Umbilical cord (tissue), 2 donors: ENCODE results near the gene PTCD1. TPM values are rescaled to one million over a fixed set of nuclear protein-coding genes. Genes with fewer than 3 reads are reported as not detected.
A peak's percentile ranks its signal among the peaks of the same experiment; 100 is the strongest.
"Not testable (repeated sequence)": the region's sequence is repeated elsewhere in the genome, so short reads cannot be mapped to it uniquely, and the experiment has no call there.

ENCODE experiments used
- DNase-seq: peaks from one replicate; pipeline ENCODE4 v3.0.0-alpha.2; 2015; ENCODE audit warnings: low spot score
- total RNA-seq: library from RNA; depleted of rRNA; stranded (reverse); fragments of >200 nt; gene quantifications from one replicate; pipeline ENCODE4 v1.2.3, GENCODE V29; 2014; ENCODE audit warnings: low replicate concordance; ENCODE audit not compliant: insufficient read depth

The PTCD1 gene
- total RNA-seq, 1 donor from 2014 or later: 9.6 TPM

- DNase-seq: no peak
Observed at GRCh38 chr7:99451936-99452335, 13.3 kb upstream of the PTCD1 start.

GRCh38 chr7:99449326-99449725 lies 10.7 kb upstream of the PTCD1 start:
- no peak for DNase-seq

DNA sequence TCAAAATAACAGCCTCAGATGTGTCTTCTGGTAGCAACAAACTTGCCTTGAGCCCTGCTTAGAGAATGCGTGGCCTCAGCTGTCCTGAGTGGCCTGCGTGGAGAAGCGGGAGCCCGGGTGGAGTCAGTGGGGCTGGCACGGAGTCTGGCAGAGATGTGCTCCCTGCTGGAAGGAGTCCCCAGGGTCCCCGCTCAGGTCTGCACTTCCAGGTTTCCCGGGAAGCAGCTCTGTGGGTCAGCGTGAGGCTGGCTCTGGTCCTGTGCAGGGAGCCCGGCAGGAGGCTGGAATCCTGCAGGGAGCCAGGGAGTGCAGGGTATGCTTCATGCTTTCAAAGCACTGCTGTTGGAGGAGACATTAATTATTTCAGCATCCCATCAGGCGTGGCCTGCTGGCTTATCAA lies 10.3 kb upstream of the PTCD1 start:
- DNase-seq: no peak

DNA sequence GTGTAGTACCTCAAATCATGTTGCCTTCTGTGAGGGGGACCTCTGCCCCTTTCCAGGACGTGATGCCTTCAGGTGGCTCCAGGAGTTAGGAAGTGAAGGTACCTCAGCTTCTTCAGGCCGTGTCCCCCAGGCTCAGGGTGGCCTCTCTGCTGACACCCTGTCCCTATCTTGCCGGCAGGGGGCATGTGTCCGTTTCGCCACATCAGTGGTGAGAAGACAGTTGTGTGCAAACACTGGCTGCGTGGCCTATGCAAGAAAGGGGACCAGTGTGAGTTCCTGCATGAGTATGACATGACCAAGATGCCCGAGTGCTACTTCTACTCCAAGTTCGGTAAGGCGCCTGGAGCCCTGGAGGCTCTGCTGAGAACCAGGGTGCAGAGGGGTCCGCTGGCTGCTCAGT lies 9.3 kb upstream of the PTCD1 start:
- DNase-seq: no peak

- no peak for DNase-seq
Observed at GRCh38 chr7:99446096-99446495, 7.5 kb upstream of the PTCD1 start.

GRCh38 chr7:99440195-99440594 lies 1.6 kb upstream of the PTCD1 start:
- DNase-seq: no peak

DNA sequence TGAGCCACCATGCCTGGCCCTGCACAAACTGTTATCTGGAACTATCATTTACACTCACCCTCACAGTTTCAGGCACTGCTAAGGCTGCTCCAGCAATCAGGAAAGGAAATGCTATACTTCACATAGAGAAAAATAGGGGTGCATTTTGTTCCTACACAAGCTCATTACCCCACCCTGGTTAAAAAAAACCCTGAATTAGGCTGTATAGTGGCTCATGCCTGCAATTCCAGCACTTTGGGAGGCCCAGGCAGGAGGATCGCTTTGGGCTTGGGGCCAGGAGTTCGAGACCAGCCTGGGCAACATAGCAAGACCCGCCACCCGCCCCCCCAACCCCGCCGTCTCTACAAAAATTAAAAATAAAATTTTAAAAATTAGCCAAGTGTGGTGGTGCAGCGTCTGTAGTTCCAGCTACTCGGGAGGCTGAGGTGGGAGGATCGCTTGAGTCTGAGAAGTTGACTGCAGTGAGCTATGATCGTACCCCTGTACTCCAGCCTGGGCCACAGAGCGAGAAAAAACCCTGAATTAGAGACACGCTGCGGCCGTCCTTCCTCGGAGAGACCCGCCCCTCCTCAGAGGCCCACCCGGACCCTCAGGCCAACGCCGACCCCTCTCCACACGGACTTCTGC lies 539 bp downstream of the PTCD1 start:
- DNase-seq: no peak

- DNase-seq: no peak
Observed at GRCh38 chr7:99433158-99433557, 5.4 kb downstream of the PTCD1 start.

- DNase-seq: not testable (repeated sequence)
Observed at GRCh38 chr7:99431756-99432540, 6.7 kb downstream of the PTCD1 start.

DNA sequence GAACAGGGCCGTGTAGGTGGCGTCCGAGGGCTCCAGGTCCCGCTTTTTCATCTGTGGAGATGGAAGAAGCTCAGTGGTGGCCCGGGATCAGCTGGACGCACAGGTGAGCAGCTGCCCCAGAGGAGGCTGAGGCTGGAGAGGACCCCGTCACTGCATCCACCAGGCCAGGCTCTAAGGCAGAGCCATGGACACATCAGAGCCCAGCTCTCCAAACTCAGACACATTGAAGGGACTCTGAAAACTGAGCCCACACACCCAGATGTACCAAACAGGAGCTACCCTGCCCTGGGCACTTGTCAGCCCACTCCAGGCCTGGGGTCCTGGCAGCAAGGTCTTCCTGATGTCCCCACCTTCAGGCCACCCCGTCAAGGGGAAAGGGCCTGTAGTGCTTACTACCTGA lies 8.8 kb downstream of the PTCD1 start:
- no peak for DNase-seq

- DNase-seq: no peak
Observed at GRCh38 chr7:99428972-99429566, 9.5 kb downstream of the PTCD1 start.

DNA sequence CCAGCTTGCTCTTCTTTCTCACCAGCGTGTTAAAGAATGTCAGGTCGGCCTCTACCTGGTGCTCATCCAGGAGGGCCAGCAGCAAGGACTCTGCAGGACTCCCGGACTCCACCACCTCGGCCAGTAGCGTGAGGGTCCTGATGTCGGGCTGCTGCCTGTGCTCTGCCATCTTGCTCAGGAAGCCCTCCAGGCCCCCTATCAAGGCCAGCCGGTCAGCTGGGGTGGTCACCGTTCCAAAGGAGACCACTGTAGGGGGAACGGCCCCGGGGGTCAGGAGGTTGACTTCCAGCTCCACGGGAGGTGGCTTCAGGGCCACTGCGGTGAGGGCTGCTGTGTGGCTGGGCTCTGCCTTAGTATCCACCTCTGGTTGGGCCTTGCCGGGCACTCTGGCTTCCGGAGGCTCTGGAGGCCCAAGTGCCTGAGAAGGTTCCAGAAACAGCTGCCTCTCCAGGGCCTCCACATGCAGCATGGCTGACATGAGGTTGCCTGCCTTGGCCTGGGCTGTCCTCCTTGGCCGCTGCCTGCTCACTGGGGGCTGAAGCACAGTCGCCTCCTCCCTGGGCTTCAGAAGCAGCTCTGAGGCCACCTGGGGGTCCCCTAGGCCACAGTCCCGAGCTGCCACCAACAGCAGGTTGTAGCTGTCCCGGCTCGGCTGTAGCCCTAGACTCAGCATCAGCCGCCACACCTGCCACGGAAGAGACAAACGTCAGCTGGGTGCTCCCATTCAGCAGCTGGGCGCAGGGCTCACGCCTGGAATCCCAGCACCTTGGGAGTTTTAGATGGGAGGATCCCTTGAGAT lies 13.5 kb downstream of the PTCD1 start:
- DNase-seq: no peak

DNA sequence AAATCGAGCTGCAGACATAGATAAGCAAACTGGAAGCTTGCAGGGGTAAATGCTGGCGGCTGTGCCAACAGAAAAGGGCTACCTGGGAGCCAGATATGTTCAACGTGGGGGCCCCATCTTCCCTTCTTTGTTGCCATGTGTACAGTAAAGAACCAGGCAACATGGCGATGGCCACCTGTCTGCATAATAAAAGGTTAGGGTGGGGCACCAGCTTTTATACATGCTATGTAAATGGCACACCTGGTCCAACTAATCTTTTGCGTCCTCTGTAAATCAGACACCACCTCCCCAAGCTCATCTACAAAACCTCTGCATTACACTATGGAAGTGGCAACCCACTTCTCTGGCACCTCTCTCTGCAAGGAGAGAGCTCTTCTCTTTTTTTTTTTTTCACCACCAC lies 16.0 kb downstream of the PTCD1 start:
- DNase-seq: no peak

DNA sequence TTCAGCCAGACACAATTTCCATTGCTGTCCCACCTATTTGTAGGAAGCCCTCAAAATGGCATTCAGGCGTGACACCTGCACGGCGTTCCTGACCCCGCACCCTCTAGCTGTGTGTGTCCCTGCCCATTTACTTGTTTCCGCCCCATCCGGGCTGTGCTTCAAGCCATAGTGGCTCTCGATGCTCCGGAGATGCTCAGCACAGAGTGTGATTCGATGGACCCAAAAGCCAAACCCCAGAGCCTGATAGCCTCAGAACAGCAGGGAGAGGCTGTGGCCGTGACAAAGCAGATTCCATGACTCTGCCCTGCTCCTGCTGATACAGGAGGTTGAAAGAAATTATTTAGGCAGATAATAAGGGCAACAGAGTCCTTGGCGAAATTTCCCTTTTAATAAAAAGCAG lies 16.4 kb downstream of the PTCD1 start:
- no peak for DNase-seq

DNA sequence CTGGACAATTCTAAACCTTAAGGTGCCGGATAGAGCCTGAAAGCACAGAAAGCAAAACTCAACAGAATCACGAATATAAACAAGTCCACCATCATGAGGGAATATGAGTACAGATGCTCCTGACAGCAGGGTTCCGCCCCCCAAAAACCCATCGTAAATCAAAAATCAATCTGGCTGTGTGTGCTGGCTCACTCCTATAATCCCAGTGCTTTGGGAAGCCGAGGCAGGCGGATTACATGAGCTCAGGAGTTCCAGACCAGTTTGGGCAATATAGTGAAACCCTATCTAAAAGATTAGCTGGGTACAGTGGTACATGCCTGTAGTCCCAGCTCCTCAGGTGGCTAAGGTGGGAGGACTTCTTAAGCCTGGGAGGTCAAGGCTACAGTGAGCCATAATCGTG lies 17.6 kb downstream of the PTCD1 start:
- DNase-seq: peak; percentile 61

- no peak for DNase-seq
Observed at GRCh38 chr7:99420213-99420612, 18.4 kb downstream of the PTCD1 start.

GRCh38 chr7:99419323-99420021 lies 19.1 kb downstream of the PTCD1 start:
- no peak for DNase-seq

GRCh38 chr7:99418260-99418659 lies 20.3 kb downstream of the PTCD1 start:
- DNase-seq: no peak

- DNase-seq: peak; percentile 32
Observed at GRCh38 chr7:99415513-99416127, 23.0 kb downstream of the PTCD1 start.

GRCh38 chr7:99410635-99411034 lies 28.0 kb downstream of the PTCD1 start:
- no peak for DNase-seq

- no peak for DNase-seq
Observed at GRCh38 chr7:99409806-99410205, 28.8 kb downstream of the PTCD1 start.
